GM18873 (cell line): ENCODE data around the gene LLGL2.
"Not testable (repeated sequence)": the region's sequence is repeated elsewhere in the genome, so short reads cannot be mapped to it uniquely, and the experiment has no call there.

Experiments
- ATAC-seq: cut with Tn5 transposase; IDR thresholded peaks from one replicate; pipeline ENCODE4 v1.9.1; 2021; ENCODE audit warnings: mild to moderate bottlenecking, moderate library complexity, moderate number of reproducible peaks; ENCODE audit not compliant: unreplicated experiment, low FRiP score

The LLGL2 gene

DNA sequence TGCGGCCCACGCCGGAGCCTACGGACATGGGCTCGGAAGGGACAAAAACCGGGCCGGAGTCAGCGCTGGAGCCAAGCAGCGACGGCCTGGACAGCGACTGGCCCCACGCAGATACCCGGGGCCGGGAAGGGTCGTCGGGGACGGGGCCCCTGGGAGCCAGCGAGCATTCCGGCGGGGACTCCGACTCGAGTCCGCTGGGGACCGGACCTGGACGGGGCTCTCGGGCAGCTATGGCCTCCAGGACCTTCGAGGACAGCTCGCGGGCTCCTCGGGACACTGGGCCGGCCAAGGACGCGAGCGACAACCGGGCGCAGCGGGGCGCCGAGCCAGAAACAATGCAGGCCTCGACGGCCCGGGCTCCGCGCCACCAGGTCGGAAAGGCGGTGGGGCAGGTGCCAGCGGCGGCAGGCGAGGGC, 63.1 kb downstream of the LLGL2 start:
- no peak for ATAC-seq

DNA sequence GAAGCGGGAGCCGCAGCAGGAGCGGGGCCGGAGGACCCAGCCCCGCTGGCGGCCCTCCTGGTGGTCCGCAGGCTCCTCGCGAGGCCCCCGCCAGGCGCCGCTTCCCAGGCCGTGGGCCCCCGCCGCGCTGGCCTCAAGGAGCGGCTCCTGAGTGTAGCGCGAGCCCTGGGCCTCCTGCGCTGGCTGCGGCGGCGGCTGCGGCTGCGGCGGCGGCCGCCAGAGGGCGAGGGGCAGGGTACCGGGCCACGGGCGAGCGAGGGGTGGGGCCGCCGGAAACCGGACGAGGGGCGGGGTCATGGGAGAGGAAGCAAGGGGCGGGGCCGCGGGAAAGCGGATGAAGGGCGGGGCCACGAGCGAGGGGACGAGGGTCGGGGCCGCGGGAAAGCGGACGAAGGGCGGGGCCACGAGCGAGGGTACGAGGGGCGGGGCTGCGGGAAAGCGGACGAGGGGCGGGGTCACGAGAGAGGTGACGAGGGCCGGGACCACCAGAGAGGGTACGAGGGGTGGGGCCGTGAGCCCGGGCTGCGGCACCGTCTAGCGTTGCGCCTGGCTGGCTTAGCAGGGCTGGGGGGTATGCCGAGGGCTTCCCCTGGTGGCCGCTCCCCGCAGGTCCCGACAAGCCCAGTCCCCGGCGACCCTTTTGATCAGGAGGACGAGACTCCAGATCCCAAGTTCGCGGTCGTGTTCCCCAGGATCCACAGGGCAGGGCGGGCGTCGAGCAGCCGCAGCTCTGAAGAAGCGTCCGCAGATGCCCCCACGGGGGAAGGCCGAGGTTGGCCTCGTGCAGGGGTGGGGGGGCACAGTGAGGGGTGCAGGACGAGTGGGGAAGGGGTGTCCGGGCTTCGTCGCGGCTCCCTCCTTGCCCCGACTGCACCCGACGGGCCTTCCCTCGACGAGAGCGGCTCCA, 63.8 kb downstream of the LLGL2 start:
- no peak for ATAC-seq

DNA sequence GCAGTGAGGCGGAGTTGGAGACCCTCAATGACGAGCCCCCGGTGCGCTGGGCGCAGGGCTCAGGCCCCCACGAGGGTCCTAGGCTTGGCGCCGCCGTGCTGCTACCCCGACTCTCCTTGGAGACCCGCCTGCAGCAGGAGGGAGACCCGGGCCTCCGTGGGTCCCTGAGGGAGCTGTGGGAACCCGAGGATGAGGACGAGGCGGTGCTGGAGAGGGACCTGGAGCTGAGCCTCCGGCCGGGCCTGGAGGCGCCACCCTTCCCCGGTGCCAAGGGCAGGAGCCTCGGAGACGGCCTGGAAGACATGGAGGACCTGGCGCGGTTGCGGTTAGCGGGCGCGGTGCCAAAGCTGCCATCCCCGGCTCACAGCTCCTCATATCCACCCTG, 64.4 kb downstream of the LLGL2 start:
- no peak for ATAC-seq

DNA sequence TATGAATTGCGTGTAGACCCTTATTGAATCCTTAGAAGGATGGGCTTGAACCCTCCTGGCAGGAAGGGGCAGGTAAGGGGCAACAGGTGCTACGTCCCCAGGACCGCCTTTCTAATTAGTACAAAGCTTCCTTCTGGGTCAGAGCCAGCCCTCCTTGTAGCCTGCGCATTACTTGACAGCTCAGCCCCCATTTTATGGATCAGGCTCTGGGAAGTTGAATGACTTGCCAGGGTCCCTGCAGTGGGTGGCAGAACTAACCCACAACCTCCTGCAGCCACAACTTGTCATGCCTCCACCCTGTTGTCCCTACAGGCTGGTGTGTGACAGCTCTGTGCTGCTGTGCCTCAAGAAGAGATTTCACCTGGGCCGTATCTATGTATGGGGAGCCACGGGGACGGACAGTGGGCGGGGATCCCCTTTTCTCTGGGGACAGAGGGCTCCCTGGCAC, 64.8 kb downstream of the LLGL2 start:
- no peak for ATAC-seq

DNA sequence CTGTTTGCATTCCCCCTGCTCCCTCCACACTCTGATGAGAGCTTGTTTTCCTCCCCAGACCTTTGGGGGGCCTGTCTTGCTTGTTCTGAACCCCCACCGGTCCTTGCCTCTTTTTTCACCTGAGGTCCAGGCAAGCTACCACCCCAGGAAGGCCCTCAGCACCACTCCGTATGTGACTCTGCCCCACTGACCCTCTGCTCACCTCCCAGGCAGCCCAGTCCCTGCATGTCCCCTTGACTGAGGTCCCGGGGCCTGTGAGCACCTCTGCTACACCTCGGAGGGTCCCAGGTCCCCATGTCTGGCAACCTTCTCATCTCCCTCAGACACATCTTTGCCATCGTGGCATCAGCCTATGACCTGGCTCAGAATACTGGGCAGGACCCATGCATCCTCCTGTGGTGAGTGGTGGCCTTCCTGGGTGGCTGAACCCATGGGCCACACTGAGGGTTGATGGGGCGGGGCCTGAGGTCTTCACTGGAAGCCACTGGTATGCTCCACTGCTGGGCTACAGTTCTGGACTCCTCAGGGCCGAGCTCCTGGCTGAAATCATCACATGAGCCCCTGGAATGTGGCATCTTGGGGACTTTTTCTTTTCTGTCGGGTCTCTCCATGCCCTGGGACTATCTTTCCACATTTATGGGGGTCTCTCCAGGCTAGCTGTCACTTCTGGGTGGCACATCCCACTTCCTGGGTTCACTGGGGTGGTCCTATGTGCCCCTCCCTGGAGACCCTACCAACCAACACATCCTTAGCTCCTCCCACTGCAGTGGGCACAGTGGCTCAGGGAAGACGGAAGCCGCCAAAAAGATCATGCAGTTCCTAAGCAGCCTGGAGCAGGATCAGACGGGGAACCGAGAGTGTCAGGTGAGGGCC, 65.6 kb downstream of the LLGL2 start:
- ATAC-seq, result no peak

DNA sequence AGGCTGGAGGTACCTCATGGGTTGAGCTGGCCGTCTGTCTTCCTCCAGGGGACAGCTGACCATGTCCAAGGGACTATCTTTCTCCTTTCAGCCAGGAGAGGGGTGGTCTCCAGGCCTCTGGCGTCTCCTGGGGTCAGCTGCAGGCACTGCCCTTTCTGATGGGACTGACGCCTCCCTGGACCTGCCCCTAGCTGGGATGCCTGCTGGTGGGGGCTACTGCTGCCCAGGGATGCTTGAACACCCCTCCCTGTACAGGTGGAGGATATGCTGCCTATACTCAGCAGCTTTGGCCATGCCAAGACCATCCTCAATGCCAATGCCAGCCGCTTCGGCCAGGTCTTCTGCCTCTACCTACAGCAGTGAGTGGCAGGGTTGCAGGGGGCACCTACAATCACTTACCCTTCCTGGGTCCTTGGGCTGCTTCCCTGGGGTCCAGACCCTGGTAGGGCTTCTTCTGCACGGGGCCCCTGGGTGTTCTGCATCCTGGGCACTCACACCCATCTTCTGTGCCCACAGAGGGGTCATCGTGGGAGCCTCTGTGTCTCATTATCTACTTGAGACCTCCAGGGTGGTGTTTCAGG, 66.3 kb downstream of the LLGL2 start:
- no peak for ATAC-seq

DNA sequence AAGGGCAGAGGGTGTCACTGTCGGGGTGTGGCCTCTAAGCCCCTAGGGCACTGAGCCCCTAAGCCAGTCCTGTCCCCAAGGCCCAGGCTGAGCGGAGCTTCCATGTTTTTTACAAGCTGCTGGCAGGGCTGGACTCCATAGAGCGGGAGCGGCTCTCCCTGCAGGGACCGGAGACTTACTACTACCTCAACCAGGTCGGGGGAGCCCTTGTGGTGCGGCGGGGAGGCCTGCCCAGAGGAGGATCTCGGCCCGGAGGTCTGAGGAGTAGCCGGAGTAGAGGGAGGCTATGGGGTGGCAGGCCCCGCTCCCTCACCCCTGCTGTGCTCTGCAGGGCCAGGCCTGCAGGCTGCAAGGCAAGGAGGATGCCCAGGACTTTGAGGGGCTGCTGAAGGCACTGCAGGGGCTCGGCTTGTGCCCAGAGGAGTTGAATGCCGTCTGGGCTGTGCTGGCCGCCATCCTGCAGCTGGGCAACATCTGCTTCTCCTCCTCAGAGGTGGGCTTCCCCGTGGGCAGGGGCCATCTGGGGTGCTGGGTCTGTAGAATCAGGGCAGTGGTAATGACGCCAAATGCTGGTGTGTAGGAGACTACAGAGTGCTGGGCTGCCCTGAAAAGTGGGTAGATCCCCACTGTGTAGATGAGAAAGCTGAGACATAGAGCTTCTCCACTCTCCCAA, 67.0 kb downstream of the LLGL2 start:
- no peak for ATAC-seq

DNA sequence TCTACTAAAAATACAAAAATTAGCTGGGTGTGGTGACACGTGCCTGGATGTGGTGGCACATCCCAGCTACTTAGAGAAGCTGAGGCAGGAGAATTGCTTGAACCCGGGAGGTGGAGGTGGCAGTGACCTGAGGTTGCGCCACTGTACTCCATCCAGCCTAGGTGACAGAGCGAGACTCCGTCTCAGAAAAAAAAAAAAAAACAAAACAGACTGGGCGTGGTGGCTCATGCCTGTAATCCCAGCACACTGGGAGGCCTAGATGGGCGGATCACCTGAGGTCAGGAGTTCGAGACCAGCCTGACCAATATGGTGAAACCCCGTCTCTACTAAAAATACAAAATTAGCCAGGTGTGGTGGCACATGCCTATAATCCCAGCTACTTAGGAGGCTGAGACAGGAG, 67.9 kb downstream of the LLGL2 start:
- not testable (repeated sequence) for ATAC-seq

DNA sequence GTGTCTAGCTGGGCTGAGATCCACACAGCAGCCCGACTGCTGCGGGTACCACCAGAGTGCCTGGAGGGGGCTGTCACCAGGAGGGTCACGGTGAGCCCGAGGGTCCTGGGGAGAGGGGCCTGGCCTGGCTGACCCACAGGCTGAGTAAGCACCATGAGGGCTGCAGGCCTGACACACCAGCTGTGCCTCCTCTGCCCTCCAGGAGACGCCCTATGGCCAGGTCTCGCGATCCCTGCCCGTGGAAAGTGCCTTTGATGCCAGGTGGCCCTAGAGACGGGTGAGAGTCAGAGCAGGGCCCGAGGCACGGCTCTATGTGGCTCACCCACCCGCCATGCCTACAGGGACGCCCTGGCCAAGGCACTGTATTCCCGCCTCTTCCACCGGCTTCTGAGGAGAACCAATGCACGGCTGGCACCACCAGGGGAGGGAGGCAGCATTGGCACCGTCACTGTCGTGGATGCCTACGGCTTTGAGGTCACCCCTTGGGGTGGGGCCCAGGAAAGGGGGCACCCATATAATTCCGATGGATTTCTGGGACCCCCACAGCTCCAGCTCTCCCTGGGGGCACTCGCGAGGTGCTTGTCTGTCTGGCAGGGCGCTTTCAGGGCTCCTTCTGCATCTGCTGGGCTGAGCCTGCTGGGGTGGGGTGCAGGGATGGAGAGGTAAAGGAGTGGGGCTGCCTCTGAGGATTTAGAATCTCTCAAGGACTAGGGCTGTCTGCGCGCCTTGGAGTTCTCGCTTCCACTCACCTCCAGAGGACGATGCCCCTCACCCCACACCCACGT, 69.2 kb downstream of the LLGL2 start:
- ATAC-seq, result no peak

DNA sequence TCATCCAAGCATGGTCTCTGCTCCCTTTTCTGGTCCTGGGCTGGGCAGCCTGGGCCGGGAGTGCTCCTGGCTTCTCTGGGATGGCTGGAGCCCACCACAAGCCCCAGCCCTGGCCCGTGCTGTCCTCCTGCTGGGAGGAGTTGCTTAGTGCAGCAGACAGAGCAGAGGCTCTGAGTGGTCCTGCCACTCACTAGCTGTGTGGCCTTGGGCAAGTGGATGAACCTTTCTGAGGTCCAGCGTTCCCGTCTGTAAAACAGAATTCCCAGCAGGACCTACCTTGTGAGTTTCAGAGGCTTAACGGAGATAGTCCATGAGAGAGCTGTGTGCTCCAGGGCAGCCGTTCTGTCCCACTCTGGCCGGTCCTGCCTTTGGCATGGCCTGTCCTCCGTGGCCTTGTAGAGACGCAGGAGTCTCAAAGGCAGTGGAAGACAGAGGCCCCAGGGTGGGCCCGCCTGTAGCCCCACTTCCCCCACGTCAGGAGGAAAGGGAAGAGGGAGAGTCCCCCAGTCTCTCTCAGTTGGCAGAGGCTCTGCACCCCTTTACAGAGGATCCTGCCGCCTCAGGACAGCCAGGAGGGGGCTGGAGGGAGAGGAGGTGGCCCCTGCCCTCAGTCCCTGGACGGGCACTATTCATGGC, 69.9 kb downstream of the LLGL2 start:
- ATAC-seq, result no peak

DNA sequence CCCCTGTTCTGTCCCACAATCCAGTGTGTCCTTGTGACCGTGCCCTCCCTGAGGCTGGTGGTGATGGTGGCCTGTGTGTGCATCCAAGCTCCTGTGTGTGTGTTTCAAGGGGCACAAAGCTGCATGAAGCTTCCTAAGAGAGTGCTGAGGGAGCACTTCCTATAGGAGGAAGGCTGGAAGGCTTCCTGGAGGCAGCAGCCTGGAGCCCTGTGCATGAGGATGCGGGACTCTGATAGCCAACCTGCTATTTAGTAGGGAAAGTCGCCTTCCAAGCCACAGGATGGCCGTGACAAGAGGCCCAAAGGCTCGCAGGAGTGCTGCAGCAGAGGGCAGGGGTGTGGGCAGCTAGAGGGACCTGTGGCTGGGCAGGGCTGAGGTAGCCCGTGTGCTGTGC, 70.4 kb downstream of the LLGL2 start:
- ATAC-seq, result no peak

DNA sequence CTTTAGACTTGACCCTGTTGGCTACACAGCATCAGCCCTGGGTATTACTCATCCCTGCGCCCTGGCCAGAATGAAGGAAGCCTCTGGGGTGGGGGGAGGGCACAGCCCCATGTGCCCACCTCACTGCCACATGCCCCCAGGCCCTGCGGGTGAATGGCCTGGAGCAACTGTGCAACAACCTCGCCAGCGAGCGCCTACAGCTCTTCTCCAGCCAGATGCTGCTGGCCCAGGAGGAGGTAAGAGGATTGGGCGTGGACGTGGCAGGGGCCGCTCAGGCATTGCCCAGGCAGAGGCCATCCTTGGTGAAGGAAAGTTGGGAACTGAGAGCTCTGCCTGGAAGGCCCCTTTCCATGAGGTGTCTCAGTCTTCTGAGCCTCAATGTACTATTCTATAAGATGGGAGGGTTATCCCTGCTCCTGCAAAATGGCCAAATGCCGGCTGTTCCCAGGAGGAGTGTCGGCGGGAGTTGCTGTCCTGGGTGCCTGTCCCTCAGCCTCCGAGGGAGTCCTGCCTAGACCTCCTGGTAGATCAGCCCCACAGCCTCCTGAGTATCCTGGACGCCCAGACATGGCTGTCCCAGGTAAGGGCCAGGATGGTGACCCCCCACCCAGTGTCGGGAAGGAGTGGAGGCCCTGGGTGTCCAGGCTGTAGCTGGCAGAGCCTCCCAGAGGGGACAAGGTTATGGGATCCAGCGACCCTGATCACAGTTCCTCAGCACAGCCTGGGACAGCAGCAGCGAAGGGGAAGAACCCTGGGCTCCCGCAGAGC, 71.0 kb downstream of the LLGL2 start:
- ATAC-seq, result no peak

DNA sequence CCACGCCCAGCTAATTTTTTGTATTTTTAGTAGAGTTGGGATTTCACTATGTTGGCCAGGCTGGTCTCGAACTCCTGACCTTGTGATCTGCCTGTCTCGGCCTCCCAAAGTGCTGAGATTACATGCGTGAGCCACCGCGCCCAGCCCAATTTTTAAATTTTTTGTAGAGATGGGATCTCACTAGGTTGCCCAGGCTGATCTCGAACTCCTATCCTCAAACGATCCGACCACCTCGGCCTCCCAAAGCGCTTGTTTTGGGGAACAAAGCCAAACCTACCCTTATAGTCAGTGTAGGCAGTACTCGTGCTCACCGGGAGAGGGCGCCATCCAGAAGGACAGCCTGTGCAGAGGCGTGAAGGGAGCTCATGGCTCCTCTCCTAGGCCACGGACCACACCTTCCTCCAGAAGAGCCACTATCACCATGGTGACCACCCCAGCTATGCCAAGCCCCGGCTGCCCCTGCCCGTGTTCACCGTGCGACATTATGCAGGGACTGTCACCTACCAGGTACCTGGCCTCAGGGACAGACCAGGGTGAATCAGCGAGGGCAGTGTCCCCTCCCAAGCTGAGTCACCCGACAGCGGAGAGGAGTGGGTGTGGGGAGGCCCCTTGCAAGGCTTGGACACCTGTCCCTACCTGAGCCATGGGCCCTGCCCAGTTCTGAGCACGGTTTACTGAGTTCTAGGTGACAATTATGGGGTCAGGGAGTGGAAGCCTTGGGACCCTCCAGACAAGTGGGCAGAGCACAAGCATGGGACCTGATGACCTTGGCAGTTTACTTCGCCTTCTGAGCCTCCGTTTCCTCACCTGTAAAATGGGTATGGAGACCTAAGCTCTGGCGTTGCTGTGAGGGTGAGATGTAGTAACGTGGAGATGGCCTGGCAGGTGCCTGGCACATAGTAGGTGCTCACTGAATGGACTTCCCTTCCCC, 75.8 kb downstream of the LLGL2 start:
- ATAC-seq, result no peak

DNA sequence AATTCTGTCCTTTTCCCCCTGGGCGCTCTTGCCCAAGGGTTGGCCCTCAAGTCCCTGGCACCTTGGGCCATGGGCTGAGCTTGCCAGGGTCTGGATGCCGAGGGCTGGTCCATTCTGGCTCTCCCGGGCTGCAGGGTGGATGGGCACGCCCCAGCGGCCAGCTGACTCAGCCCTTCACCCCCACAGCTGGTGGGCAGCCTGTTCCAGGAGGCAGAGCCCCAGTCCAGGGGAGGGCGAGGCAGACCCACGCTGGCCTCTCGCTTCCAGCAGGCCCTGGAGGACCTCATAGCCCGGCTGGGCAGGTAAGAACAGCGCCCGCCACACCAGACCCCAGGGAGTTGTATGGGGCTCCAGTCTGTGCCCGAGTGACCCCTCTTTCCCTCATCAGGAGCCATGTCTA, 77.1 kb downstream of the LLGL2 start:
- ATAC-seq, result no peak

DNA sequence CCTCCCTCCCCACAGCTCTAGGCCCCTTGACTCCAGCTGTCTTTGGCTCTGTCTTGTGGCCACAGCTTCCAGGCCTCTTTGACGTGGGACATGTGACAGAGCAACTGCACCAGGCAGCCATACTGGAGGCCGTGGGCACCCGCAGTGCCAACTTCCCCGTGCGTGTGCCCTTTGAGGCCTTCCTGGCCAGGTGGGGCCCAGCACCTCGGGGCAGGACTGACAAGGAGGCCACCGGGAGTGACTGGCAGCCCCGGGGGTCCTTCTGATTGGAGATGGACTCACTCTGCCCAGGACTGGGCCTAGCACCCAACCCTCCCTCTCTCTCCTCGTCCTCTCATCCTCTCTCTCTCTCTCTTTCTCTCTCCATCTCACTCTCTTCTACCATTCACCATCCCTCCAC, 77.6 kb downstream of the LLGL2 start:
- ATAC-seq, result no peak

DNA sequence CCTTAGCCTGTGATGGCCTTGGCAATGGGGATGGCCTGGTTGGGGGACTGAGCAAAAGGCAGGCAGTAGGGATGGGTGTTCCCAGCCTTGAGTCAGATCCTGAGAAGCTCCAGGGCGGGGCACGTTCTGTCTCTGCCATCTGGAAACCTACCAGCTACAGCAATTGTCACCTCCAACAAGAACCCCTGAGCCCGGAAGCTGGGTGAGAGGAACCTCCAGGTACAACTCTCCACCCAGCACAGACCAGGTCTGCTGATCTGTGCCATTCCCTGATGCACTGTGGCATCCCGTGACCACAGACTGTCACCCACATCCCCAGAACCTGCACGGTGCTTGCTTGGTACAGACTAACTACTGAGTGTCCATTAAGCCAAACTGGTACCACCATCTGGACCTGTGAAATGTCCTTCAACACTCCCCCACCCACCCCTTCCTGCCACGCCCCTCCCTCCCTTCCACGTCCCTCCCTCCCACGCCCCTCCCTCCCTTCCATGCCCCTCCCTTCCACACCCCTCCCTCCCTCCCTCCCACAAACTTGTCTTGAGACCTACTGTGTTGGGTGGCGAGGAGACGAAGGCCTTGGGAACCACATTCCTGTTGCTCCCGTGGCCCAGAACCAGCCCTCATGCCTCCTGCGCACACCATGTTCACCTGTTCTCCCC, 78.7 kb downstream of the LLGL2 start:
- ATAC-seq, result no peak

DNA sequence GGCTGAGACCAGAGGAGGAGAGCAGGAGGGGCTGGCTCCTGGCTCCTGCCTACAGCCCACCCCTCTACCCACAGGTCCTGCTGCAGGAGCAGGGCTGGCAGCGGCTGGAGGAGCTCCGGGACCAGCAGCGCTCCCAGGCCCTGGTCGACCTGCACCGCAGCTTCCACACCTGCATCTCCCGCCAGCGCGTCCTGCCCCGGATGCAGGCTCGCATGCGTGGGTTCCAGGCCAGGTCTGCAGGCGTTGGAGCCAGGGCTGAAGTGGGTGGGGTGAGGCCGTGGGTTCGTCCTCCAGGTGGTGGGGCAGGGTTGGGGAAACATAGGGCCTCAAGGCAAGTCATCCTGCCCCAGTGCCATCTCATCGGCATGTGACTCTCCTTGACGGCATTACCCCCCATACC, 80.3 kb downstream of the LLGL2 start:
- ATAC-seq, result no peak
